LNCAP (cell line): ENCODE measurements around the gene ETV3L.

ENCODE experiments used
- TF ChIP-seq, protein P1 (sequence below): fragments of 450-650 bp; IDR thresholded peaks from 2 replicates; pipeline ENCODE4 v1.5.1; 2017; ENCODE audit warnings: mild to moderate bottlenecking

The ETV3L gene

GRCh38 chr1:157047062-157047410 is 52.6 kb downstream of the ETV3L start:
- TF ChIP-seq, protein P1, sequence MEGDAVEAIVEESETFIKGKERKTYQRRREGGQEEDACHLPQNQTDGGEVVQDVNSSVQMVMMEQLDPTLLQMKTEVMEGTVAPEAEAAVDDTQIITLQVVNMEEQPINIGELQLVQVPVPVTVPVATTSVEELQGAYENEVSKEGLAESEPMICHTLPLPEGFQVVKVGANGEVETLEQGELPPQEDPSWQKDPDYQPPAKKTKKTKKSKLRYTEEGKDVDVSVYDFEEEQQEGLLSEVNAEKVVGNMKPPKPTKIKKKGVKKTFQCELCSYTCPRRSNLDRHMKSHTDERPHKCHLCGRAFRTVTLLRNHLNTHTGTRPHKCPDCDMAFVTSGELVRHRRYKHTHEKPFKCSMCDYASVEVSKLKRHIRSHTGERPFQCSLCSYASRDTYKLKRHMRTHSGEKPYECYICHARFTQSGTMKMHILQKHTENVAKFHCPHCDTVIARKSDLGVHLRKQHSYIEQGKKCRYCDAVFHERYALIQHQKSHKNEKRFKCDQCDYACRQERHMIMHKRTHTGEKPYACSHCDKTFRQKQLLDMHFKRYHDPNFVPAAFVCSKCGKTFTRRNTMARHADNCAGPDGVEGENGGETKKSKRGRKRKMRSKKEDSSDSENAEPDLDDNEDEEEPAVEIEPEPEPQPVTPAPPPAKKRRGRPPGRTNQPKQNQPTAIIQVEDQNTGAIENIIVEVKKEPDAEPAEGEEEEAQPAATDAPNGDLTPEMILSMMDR: no peak

DNA sequence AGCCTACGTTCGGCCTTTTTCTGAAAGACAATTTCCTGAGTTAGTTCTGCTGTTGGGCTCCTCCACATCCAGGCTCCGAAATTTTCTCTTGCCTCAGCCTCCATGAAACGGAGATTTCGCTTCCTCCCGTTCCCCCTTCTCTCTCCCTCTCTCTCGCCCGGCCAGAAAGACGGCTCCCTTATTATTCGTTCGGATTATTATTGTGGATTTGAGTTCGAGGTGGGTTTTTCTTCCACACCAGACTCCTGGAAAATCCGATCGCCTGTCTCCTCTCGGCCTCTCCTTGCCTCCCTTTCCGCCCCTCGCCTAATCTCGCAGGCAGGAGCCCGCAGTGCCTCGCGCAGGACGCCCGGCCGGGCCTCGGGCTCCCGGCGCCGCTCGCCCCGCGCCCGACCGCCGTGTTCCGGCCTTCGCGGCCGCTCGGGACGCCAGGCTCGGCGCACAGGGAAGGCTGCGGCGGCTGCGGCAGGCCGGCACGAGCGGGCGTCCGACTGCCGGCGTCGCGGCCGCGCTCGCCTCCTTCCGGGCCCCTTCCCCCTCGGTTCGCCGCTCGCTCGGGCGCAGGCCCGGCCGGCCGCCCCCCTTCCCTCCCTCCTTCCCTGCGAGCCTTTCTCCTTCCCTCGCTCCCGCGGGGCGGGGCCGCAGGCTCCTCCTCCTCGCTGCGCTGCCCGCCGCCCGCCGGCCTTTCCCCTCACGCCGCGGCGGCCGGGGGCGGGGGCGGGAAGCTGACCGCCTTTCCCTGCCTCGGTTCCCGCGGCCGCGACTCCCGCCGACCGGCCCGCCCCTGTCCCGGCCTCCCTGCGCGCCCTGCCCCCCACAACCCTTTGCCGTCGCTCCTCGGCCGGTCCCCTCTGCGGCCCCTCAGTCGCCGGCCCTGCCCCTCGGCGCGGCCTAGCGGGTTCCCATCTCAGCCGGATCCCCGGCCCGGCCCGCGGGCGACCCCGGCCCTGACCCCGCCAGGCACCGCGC is 54.1 kb downstream of the ETV3L start, which contains the start of gene ARHGEF11:
TSS of gene ARHGEF11 (minus strand) at position 493 of the 969 bp plus-strand sequence. CDS start 1,412 bp downstream, outside the sequence.
- TF ChIP-seq, protein P1: no peak

GRCh38 chr1:157044326-157044725 is 55.3 kb downstream of the ETV3L start:
- TF ChIP-seq, protein P1: no peak

DNA sequence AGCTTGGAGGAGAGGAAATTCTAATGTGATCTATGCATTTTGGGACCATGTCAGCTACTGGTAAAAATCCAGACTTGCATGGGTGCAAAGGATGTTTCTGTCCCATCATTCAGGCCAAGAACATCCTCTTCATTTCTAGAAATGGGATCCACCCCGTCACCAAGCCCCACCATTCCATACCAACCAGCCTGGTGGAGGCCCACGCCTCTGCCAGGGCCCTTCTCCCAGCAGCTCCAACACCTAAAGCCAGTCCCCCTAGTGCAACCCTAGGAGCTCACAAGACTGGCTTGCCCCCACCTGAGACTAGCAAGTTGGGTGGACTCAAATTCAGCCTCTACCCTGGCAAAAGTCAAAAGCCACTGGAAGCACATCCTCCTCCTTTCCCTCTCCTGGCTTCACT is 55.9 kb downstream of the ETV3L start:
- TF ChIP-seq, protein P1: no peak

GRCh38 chr1:157042846-157043245 is 56.8 kb downstream of the ETV3L start:
- TF ChIP-seq, protein P1: no peak
